HG02759 (cell line): ENCODE results near the gene MTFP1.
"Not testable (repeated sequence)": the region's sequence is repeated elsewhere in the genome, so short reads cannot be mapped to it uniquely, and the experiment has no call there.

Experiments used
- ATAC-seq: cut with Tn5 transposase; IDR thresholded peaks from one replicate; pipeline ENCODE4 v1.9.1; 2021; ENCODE audit warnings: mild to moderate bottlenecking, moderate library complexity; ENCODE audit not compliant: unreplicated experiment

Gene MTFP1

GRCh38 chr22:30453731-30454510 lies 28.4 kb downstream of the MTFP1 start:
- no peak for ATAC-seq

GRCh38 chr22:30455075-30455840 lies 29.7 kb downstream of the MTFP1 start:
- no peak for ATAC-seq

GRCh38 chr22:30457981-30458380 lies 32.4 kb downstream of the MTFP1 start:
- no peak for ATAC-seq

GRCh38 chr22:30459181-30460052 lies 33.8 kb downstream of the MTFP1 start:
- no peak for ATAC-seq

- no peak for ATAC-seq
Measured at GRCh38 chr22:30460147-30460546, 34.6 kb downstream of the MTFP1 start.

GRCh38 chr22:30460555-30460954 lies 35.0 kb downstream of the MTFP1 start:
- ATAC-seq = not testable (repeated sequence)

GRCh38 chr22:30469165-30469564 lies 43.6 kb downstream of the MTFP1 start:
- no peak for ATAC-seq

- no peak for ATAC-seq
Measured at GRCh38 chr22:30470655-30471054, 45.1 kb downstream of the MTFP1 start.

- no peak for ATAC-seq
Measured at GRCh38 chr22:30471616-30472318, 46.2 kb downstream of the MTFP1 start, which contains the start of gene SEC14L3. Gene SEC14L3, minus strand, starts transcription at chr22:30472017. Its CDS starts 59 bp downstream, at chr22:30471958.

- ATAC-seq = no peak
Measured at GRCh38 chr22:30472994-30473720, 47.6 kb downstream of the MTFP1 start.

GRCh38 chr22:30474121-30474520 lies 48.6 kb downstream of the MTFP1 start:
- no peak for ATAC-seq

GRCh38 chr22:30474683-30475424 lies 49.3 kb downstream of the MTFP1 start:
- no peak for ATAC-seq
